A549 (cell line): ENCODE data around the gene BAIAP3.

Source experiments
- CBX8 ChIP-seq: fragments of 200-600 bp; sonication (generic); IDR thresholded peaks from 2 replicates; pipeline ENCODE4 v1.6.1; 2016
- CHD2 ChIP-seq: fragments of 150-350 bp; IDR thresholded peaks from 2 replicates; pipeline ENCODE4 v1.6.1; 2014; ENCODE audit warnings: low read length; ENCODE audit not compliant: partially characterized antibody
- CTCF ChIP-seq: fragments of >200 bp; sonication (Bioruptor Twin); formaldehyde crosslinking; IDR thresholded peaks from 3 replicates; pipeline ENCODE4 v1.5.1; 2016
- HDAC2 ChIP-seq: fragments of 200-600 bp; sonication (generic); IDR thresholded peaks from 2 replicates; pipeline ENCODE4 v1.6.1; 2016
- NFE2L2 ChIP-seq: fragments of 150-350 bp; conservative IDR thresholded peaks from 2 replicates; pipeline ENCODE4 v1.6.1; 2014; ENCODE audit warnings: low read length
- POLR2A ChIP-seq: IDR thresholded peaks from 2 replicates; pipeline ENCODE4 v1.6.1; 2012; ENCODE audit warnings: mild to moderate bottlenecking, low read length
- RFX5 ChIP-seq: fragments of 450-650 bp; IDR thresholded peaks from 2 replicates; pipeline ENCODE4 v1.7.1; 2014; ENCODE audit warnings: antibody characterized with exemption, mild to moderate bottlenecking, moderate library complexity

DNA sequence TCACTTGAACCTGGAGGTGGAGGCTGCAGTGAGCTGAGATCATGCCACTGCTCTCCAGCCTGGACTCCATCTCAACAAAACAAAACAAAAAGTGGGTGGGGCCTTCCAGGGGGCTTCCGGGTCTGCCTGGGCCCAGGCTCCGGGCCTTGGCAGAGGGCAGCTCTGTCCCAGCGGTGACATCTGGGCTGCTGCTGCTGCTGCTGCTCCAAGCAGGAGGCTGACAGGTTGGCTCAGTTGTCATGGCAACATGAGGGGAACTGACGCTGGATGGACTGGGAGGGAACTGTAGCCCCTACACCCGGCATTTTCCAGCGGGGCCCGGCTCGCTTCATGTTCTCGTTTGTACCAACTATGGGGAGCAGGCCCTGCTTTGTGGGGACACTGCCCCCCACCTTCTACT is 4.0 kb downstream of the BAIAP3 start:
- TF ChIP-seq NFE2L2, result no peak
- TF ChIP-seq RFX5, result no peak
- no peak for TF ChIP-seq CBX8
- TF ChIP-seq CTCF, result no peak
- TF ChIP-seq POLR2A, result no peak
- TF ChIP-seq HDAC2, result no peak
- no peak for TF ChIP-seq CHD2
